SK-N-SH (cell line): Measurements from ENCODE around the gene KLHL33. TPM values are rescaled to one million over a fixed set of nuclear protein-coding genes. Genes with fewer than 3 reads are reported as not detected.

Experiments
- CTCF ChIA-PET: fragments of 300-600, 350-600 bp; formaldehyde crosslinking; extraction: SDS; loops from one replicate; lab custom pipeline; 2021; lab: Yijun Ruan, JAX
- POLR2A ChIA-PET: fragments of 350-600 bp; sonication (Branson Sonifier 250); formaldehyde crosslinking; extraction: SDS; loops from one replicate; lab custom pipeline; 2020; ENCODE audit warnings: antibody characterized with exemption, inconsistent platforms; lab: Yijun Ruan, JAX
- DNase-seq: peaks from one replicate; pipeline ENCODE4 v3.0.0; 2012
- H2AFZ ChIP-seq: fragments of 200-600 bp; sonication (generic); 2 replicates; pipeline ENCODE4 v1.8.1; 2016; ENCODE audit warnings: antibody characterized with exemption, mild to moderate bottlenecking, low read depth
- H3F3A ChIP-seq: fragments of 200-600 bp; sonication (generic); replicated peaks from 2 replicates; pipeline ENCODE3; 2016; ENCODE audit warnings: antibody characterized with exemption, mild to moderate bottlenecking; ENCODE audit not compliant: insufficient read depth
- H3K27ac ChIP-seq, 2 experiments: fragments of 200-500 bp in 1 of 2; fragments of 200-600 bp in 1 of 2; sonication (Bioruptor generic) in 1 of 2; sonication (generic), shearing (Covaris generic) in 1 of 2; 2 replicates each; pipeline versions ENCODE4 v1.5.1 to v1.6.1; 2014 to 2016; ENCODE audit warnings: low read depth in 2 of 2, inconsistent platforms in 1 of 2, low read length in 1 of 2, mild to moderate bottlenecking in 1 of 2, mixed read lengths in 1 of 2
- H3K27me3 ChIP-seq: fragments of 200-600 bp; sonication (generic), shearing (Covaris generic); 2 replicates; pipeline ENCODE4 v1.6.1; 2016; ENCODE audit warnings: mixed run types; ENCODE audit not compliant: insufficient read depth
- H3K36me3 ChIP-seq, 2 experiments: fragments of 200-500 bp in 1 of 2; fragments of 200-600 bp in 1 of 2; sonication (Bioruptor generic) in 1 of 2; sonication (generic) in 1 of 2; replicated peaks in 1 of 2; 2 replicates each; pipeline versions ENCODE3 to v1.5.1; 2014 to 2016; ENCODE audit warnings: low read length in 1 of 2, mild to moderate bottlenecking in 1 of 2; ENCODE audit not compliant: insufficient read depth in 2 of 2, control insufficient read depth in 1 of 2
- H3K4me1 ChIP-seq, 2 experiments: fragments of 200-500 bp in 1 of 2; fragments of 200-600 bp in 1 of 2; sonication (Bioruptor generic) in 1 of 2; sonication (generic), shearing (Covaris generic) in 1 of 2; 2 replicates each; pipeline versions ENCODE4 v1.5.1 to v1.6.1; 2014 to 2016; ENCODE audit warnings: low read depth in 1 of 2, low read length in 1 of 2, mixed run types in 1 of 2; ENCODE audit not compliant: insufficient read depth in 2 of 2, control insufficient read depth in 1 of 2
- H3K4me2 ChIP-seq: fragments of 200-600 bp; sonication (generic), shearing (Covaris generic); 2 replicates; pipeline ENCODE4 v1.6.1; 2017; ENCODE audit warnings: mixed run types
- H3K4me3 ChIP-seq, 2 experiments: fragments of 200-500 bp in 1 of 2; fragments of 200-600 bp in 1 of 2; sonication (Bioruptor generic) in 1 of 2; sonication (generic), shearing (Covaris generic) in 1 of 2; 2 replicates each; pipeline versions ENCODE4 v1.5.1 to v1.8.1; 2014 to 2016; ENCODE audit warnings: low read depth in 2 of 2, inconsistent platforms in 1 of 2, low read length in 1 of 2, mild to moderate bottlenecking in 1 of 2, mixed read lengths in 1 of 2, moderate library complexity in 1 of 2
- H3K79me2 ChIP-seq: fragments of 200-600 bp; sonication (generic); 2 replicates; pipeline ENCODE4 v1.8.1; 2017; ENCODE audit warnings: mild to moderate bottlenecking; ENCODE audit not compliant: insufficient read depth
- H3K9ac ChIP-seq: fragments of 200-600 bp; sonication (generic); 2 replicates; pipeline ENCODE4 v1.6.1; 2017; ENCODE audit warnings: mixed run types
- H3K9me2 ChIP-seq: fragments of 200-600 bp; sonication (generic); 2 replicates; pipeline ENCODE4 v1.6.1; 2017; ENCODE audit warnings: mixed run types
- H3K9me3 ChIP-seq: fragments of 200-600 bp; sonication (generic); 2 replicates; pipeline ENCODE4 v1.6.1; 2017; ENCODE audit warnings: mixed run types, mild to moderate bottlenecking, moderate library complexity
- H4K20me1 ChIP-seq: fragments of 200-600 bp; sonication (generic); 2 replicates; pipeline ENCODE4 v1.6.1; 2017; ENCODE audit warnings: mild to moderate bottlenecking, mixed run types; ENCODE audit not compliant: insufficient read depth
- EP300 ChIP-seq, 2 experiments: IDR thresholded peaks; 2 replicates each; pipeline versions ENCODE4 v1.4.0 to v1.6.1; 2012; ENCODE audit warnings: borderline replicate concordance in 1 of 2, low read depth in 1 of 2, low read length in 1 of 2
- FOSL2 ChIP-seq: IDR thresholded peaks from 2 replicates; pipeline ENCODE4 v1.4.0; 2012; ENCODE audit warnings: low read depth, mild to moderate bottlenecking, moderate library complexity, borderline replicate concordance
- GATA2 ChIP-seq: sonication (generic); formaldehyde crosslinking; IDR thresholded peaks from 2 replicates; pipeline ENCODE4 v1.5.0; 2020; ENCODE audit warnings: mild to moderate bottlenecking, missing genetic modification reagents
- MEF2A ChIP-seq: IDR thresholded peaks from 2 replicates; pipeline ENCODE4 v1.4.0; 2012; ENCODE audit warnings: low read depth, borderline replicate concordance
- MXI1 ChIP-seq: IDR thresholded peaks from 2 replicates; pipeline ENCODE4 v1.6.1; 2012; ENCODE audit warnings: mild to moderate bottlenecking, low read depth, low read length, improper control_type of control experiment
- POLR2AphosphoS5 ChIP-seq: IDR thresholded peaks from 2 replicates; pipeline ENCODE4 v1.6.1; 2012; ENCODE audit warnings: low read depth, low read length
- RAD21 ChIP-seq: IDR thresholded peaks from 2 replicates; pipeline ENCODE4 v1.6.1; 2012; ENCODE audit warnings: mild to moderate bottlenecking, low read length
- RCOR1 ChIP-seq: fragments of 150-350 bp; IDR thresholded peaks from 2 replicates; pipeline ENCODE4 v1.6.1; 2017; ENCODE audit warnings: antibody characterized with exemption, low read length
- SMC3 ChIP-seq: IDR thresholded peaks from 2 replicates; pipeline ENCODE4 v1.6.1; 2012; ENCODE audit warnings: low read depth, low read length, improper control_type of control experiment
- TAF1 ChIP-seq: IDR thresholded peaks from 2 replicates; pipeline ENCODE4 v1.6.1; 2012; ENCODE audit warnings: low read depth, mild to moderate bottlenecking, low read length, moderate library complexity, borderline replicate concordance
- TCF12 ChIP-seq: IDR thresholded peaks from 2 replicates; pipeline ENCODE4 v1.4.0; 2012
- TEAD4 ChIP-seq: IDR thresholded peaks from 2 replicates; pipeline ENCODE4 v1.4.0; 2012; ENCODE audit warnings: mild to moderate bottlenecking, borderline replicate concordance; ENCODE audit not compliant: insufficient read depth
- WGBS: methylation state at CpG from one replicate; pipeline ENCODE4 v1.1.6; 2017; ENCODE audit warnings: low lambda C conversion rate; 5-methylcytosine and 5-hydroxymethylcytosine counted together
- polyA plus RNA-seq, 3 experiments: library from polyadenylated mRNA; depleted of rRNA; stranded (reverse); fragments of >200 nt; gene quantifications; 2 replicates each; pipeline ENCODE4 v1.2.3, GENCODE V29; 2012
- TF ChIP-seq, protein P1 (sequence below): IDR thresholded peaks from 2 replicates; pipeline ENCODE4 v1.6.1; 2012; ENCODE audit warnings: mild to moderate bottlenecking, low read depth, low read length, moderate library complexity
- TF ChIP-seq, protein P2 (sequence below): fragments of 200-600 bp; sonication (generic); IDR thresholded peaks from 2 replicates; pipeline ENCODE4 v1.6.1; 2017; ENCODE audit warnings: antibody characterized with exemption, mild to moderate bottlenecking, moderate library complexity
- TF ChIP-seq, protein P3 (sequence below): IDR thresholded peaks from 2 replicates; pipeline ENCODE4 v1.4.0; 2012; ENCODE audit warnings: low read depth
- TF ChIP-seq, protein P4 (sequence below): IDR thresholded peaks from 2 replicates; pipeline ENCODE4; 2012

The KLHL33 gene
- polyA plus RNA-seq, 1 of the 3 experiments (the other 2 are of a cell fraction), result not detected

DNA sequence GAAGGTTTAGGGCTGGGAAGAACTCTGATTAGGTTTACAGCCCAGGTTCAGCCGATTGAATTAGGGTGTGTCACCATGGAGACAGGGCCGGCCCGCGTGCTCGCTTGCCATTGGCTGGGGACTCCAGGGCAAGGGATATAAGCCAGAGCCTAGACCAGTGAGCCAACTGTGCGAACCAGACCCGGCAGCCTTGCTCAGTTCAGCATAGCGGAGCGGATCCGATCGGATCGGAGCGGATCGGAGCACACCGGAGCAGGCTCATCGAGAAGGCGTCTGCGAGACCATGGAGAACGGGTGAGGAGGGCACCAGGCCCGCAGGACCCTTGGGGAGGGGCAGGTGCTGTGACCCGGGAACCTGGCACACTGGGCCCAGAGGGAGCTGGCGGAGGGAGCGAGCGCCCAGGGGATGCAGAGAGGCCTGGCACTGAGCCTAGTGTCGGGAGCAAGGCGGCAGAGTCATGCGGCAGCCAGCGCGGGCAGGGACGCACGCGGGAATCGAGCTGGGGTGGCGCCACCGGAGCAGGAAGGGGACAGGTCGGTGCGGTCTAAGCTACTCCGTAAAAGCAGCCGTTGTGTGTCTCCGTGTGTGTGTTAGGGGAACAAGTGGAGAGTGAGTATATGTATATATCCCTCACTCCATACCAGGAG, 33.4 kb upstream of the KLHL33 start, which contains the start of gene PNP:
Gene PNP (plus strand): TSS at position 165 of the 648 bp plus-strand sequence. CDS start 119 bp downstream, at position 284.
- Histone ChIP-seq H3K27ac (peak within 1 kb of the TSS; percentile 64 to 91), H3K9me2 (no peaks in the 10 kb centered on the region), H2AFZ (peak within 1 kb of the TSS; percentile 89), H3K36me3 (peaks cover 7 to 14% of the 10 kb centered on the region in 2 experiments), H3K4me1 (peaks cover 0 to 14% of the 10 kb centered on the region in 2 experiments; a peak in 2 of 4 replicates), H4K20me1 (no peaks in the 10 kb centered on the region), H3K4me3 (peak within 1 kb of the TSS; percentile 78 to 84), H3K27me3 (no peaks in the 10 kb centered on the region; the same call in 1 of the 2 replicates), H3K9me3 (no peaks in the 10 kb centered on the region), H3F3A (peaks cover 5% of the 10 kb centered on the region), H3K4me2 (peak within 1 kb of the TSS; percentile 91), H3K9ac (peak within 1 kb of the TSS; percentile 79), H3K79me2 (peaks cover 24% of the 10 kb centered on the region)
- WGBS, result 0% methylated on average over 13 of the region's 40 CpGs
- CTCF ChIA-PET, result interaction anchor here (0.9 to 1.6 kb wide), 3 partner anchors 13 to 144 kb away, joined by 3 to 5 read pairs (median 4); no protein-coding TSS in a partner anchor
- POLR2A ChIA-PET, result interaction anchor here (0.7 to 3.1 kb wide), 9 partner anchors 8 to 126 kb away, joined by 3 to 35 read pairs (median 3); partner anchors contain the start of genes APEX1, OSGEP, PARP2 and PIP4P1
- no peak for TF ChIP-seq EP300 (IDR thresholded peaks at IDR 0.05; ENCODE audit: borderline replicate concordance in 1 of 2, low read depth in 1 of 2, low read length in 1 of 2)
- TF ChIP-seq, protein P1, sequence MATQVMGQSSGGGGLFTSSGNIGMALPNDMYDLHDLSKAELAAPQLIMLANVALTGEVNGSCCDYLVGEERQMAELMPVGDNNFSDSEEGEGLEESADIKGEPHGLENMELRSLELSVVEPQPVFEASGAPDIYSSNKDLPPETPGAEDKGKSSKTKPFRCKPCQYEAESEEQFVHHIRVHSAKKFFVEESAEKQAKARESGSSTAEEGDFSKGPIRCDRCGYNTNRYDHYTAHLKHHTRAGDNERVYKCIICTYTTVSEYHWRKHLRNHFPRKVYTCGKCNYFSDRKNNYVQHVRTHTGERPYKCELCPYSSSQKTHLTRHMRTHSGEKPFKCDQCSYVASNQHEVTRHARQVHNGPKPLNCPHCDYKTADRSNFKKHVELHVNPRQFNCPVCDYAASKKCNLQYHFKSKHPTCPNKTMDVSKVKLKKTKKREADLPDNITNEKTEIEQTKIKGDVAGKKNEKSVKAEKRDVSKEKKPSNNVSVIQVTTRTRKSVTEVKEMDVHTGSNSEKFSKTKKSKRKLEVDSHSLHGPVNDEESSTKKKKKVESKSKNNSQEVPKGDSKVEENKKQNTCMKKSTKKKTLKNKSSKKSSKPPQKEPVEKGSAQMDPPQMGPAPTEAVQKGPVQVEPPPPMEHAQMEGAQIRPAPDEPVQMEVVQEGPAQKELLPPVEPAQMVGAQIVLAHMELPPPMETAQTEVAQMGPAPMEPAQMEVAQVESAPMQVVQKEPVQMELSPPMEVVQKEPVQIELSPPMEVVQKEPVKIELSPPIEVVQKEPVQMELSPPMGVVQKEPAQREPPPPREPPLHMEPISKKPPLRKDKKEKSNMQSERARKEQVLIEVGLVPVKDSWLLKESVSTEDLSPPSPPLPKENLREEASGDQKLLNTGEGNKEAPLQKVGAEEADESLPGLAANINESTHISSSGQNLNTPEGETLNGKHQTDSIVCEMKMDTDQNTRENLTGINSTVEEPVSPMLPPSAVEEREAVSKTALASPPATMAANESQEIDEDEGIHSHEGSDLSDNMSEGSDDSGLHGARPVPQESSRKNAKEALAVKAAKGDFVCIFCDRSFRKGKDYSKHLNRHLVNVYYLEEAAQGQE, result 0 out of 2 replicates have a peak, but pooled peaks have one; percentile 15
- TF ChIP-seq POLR2AphosphoS5, result peak; percentile 99
- no peak for TF ChIP-seq FOSL2
- TF ChIP-seq SMC3, result peak; percentile 9; the same call in 1 of the 2 replicates
- TF ChIP-seq RAD21, result no peak
- TF ChIP-seq MEF2A, result no peak
- TF ChIP-seq, protein P2, sequence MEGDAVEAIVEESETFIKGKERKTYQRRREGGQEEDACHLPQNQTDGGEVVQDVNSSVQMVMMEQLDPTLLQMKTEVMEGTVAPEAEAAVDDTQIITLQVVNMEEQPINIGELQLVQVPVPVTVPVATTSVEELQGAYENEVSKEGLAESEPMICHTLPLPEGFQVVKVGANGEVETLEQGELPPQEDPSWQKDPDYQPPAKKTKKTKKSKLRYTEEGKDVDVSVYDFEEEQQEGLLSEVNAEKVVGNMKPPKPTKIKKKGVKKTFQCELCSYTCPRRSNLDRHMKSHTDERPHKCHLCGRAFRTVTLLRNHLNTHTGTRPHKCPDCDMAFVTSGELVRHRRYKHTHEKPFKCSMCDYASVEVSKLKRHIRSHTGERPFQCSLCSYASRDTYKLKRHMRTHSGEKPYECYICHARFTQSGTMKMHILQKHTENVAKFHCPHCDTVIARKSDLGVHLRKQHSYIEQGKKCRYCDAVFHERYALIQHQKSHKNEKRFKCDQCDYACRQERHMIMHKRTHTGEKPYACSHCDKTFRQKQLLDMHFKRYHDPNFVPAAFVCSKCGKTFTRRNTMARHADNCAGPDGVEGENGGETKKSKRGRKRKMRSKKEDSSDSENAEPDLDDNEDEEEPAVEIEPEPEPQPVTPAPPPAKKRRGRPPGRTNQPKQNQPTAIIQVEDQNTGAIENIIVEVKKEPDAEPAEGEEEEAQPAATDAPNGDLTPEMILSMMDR, result no peak
- peak; percentile 79 for TF ChIP-seq MXI1
- TF ChIP-seq TEAD4, result no peak
- TF ChIP-seq, protein P3, sequence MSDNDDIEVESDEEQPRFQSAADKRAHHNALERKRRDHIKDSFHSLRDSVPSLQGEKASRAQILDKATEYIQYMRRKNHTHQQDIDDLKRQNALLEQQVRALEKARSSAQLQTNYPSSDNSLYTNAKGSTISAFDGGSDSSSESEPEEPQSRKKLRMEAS, result peak; percentile 22; the same call in 1 of the 2 replicates
- TF ChIP-seq, protein P4, sequence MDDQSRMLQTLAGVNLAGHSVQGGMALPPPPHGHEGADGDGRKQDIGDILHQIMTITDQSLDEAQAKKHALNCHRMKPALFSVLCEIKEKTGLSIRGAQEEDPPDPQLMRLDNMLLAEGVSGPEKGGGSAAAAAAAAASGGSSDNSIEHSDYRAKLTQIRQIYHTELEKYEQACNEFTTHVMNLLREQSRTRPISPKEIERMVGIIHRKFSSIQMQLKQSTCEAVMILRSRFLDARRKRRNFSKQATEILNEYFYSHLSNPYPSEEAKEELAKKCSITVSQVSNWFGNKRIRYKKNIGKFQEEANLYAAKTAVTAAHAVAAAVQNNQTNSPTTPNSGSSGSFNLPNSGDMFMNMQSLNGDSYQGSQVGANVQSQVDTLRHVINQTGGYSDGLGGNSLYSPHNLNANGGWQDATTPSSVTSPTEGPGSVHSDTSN, result no peak
- TF ChIP-seq GATA2, result peak; percentile 34; the same call in 1 of the 2 replicates
- TF ChIP-seq TAF1, result peak; percentile 89
- TF ChIP-seq TCF12, result no peak
- 0 out of 2 replicates have a peak, but pooled peaks have one; percentile 40 for TF ChIP-seq RCOR1
- DNase-seq, result peak; percentile 95
